ENCODE data around the gene NPIPA1.
A peak's percentile ranks its signal among the peaks of the same experiment; 100 is the strongest.
"Not testable (repeated sequence)": the region's sequence is repeated elsewhere in the genome, so short reads cannot be mapped to it uniquely, and the experiment has no call there.

The NPIPA1 gene

GRCh38 chr16:14963281-14964173, 26.3 kb downstream of the NPIPA1 start:
- H3K4me3 ChIP-seq (IDR thresholded peaks at IDR 0.05; ENCODE audit: insufficient read depth, low read depth, low read length) = no peak overlapping the region
- H3K9ac ChIP-seq = no peak overlapping the region
- no peaks in the 10 kb centered on the region for H3K27me3 ChIP-seq (ENCODE audit: insufficient read depth, low read depth)
- H4K20me1 ChIP-seq (ENCODE audit: insufficient read depth) = no peaks in the 10 kb centered on the region
- H3K4me2 ChIP-seq = no peak overlapping the region
- no peak overlapping the region for H3K27ac ChIP-seq
- no peak for TF ChIP-seq CTCF (conservative IDR thresholded peaks at IDR 0.05; ENCODE audit: low read depth, low read length)
- H3K4me1 ChIP-seq (ENCODE audit: low read depth, poor library complexity, severe bottlenecking) = no peaks in the 10 kb centered on the region
- H3K36me3 ChIP-seq (ENCODE audit: insufficient read depth) = no peaks in the 10 kb centered on the region
- H2AFZ ChIP-seq (ENCODE audit: low read depth) = no peak overlapping the region
- no peaks in the 10 kb centered on the region for H3K79me2 ChIP-seq (ENCODE audit: insufficient read depth, low read depth)

GRCh38 chr16:14965328-14965727, 28.1 kb downstream of the NPIPA1 start:
- Histone ChIP-seq H3K27ac (no peak overlapping the region), H3K36me3 (ENCODE audit: insufficient read depth) (no peaks in the 10 kb centered on the region), H3K4me1 (ENCODE audit: low read depth, poor library complexity, severe bottlenecking) (no peaks in the 10 kb centered on the region), H3K4me2 (no peak overlapping the region), H3K79me2 (ENCODE audit: insufficient read depth, low read depth) (no peaks in the 10 kb centered on the region), H2AFZ (ENCODE audit: low read depth) (no peak overlapping the region), H3K4me3 (IDR thresholded peaks at IDR 0.05; ENCODE audit: insufficient read depth, low read depth, low read length) (no peak overlapping the region), H4K20me1 (ENCODE audit: insufficient read depth) (no peaks in the 10 kb centered on the region), H3K27me3 (ENCODE audit: insufficient read depth, low read depth) (no peaks in the 10 kb centered on the region), H3K9ac (no peak overlapping the region)
- TF ChIP-seq CTCF (conservative IDR thresholded peaks at IDR 0.05; ENCODE audit: low read depth, low read length) = no peak

- not testable (repeated sequence) for H3K27ac ChIP-seq; H3K4me1 ChIP-seq (ENCODE audit: low read depth, poor library complexity, severe bottlenecking); H3K36me3 ChIP-seq (ENCODE audit: insufficient read depth); H3K79me2 ChIP-seq (ENCODE audit: insufficient read depth, low read depth); H3K4me3 ChIP-seq (IDR thresholded peaks at IDR 0.05; ENCODE audit: insufficient read depth, low read depth, low read length); H4K20me1 ChIP-seq (ENCODE audit: insufficient read depth); H3K4me2 ChIP-seq; H2AFZ ChIP-seq (ENCODE audit: low read depth); H3K9ac ChIP-seq; H3K27me3 ChIP-seq (ENCODE audit: insufficient read depth, low read depth)
These were observed 32.6 kb downstream of the NPIPA1 start for GRCh38 chr16:14969795-14970194.

GRCh38 chr16:14971621-14972228, 34.5 kb downstream of the NPIPA1 start:
- not testable (repeated sequence) for H3K4me2 ChIP-seq; H4K20me1 ChIP-seq (ENCODE audit: insufficient read depth); H3K36me3 ChIP-seq (ENCODE audit: insufficient read depth); H3K9ac ChIP-seq; H2AFZ ChIP-seq (ENCODE audit: low read depth); H3K4me3 ChIP-seq (IDR thresholded peaks at IDR 0.05; ENCODE audit: insufficient read depth, low read depth, low read length); H3K27me3 ChIP-seq (ENCODE audit: insufficient read depth, low read depth); H3K27ac ChIP-seq
- Histone ChIP-seq H3K4me1 (ENCODE audit: low read depth, poor library complexity, severe bottlenecking) (peaks cover 13% of the 10 kb centered on the region), H3K79me2 (ENCODE audit: insufficient read depth, low read depth) (peaks cover 13% of the 10 kb centered on the region; the same call in 1 of the 2 replicates)

GRCh38 chr16:14973785-14974322, 36.6 kb downstream of the NPIPA1 start:
- H2AFZ ChIP-seq (ENCODE audit: low read depth) = peak overlapping the region; percentile 94
- peaks cover 28% of the 10 kb centered on the region; the same call in 1 of the 2 replicates for H3K79me2 ChIP-seq (ENCODE audit: insufficient read depth, low read depth)
- 0 out of 2 replicates have a peak overlapping the region, but pooled peaks have one; percentile 73 for H3K9ac ChIP-seq
- not testable (repeated sequence) for H4K20me1 ChIP-seq (ENCODE audit: insufficient read depth); H3K27me3 ChIP-seq (ENCODE audit: insufficient read depth, low read depth); H3K4me3 ChIP-seq (IDR thresholded peaks at IDR 0.05; ENCODE audit: insufficient read depth, low read depth, low read length); H3K27ac ChIP-seq; H3K36me3 ChIP-seq (ENCODE audit: insufficient read depth)
- H3K4me1 ChIP-seq (ENCODE audit: low read depth, poor library complexity, severe bottlenecking) = peaks cover 13% of the 10 kb centered on the region
- H3K4me2 ChIP-seq = peak overlapping the region; percentile 72

GRCh38 chr16:14974331-14974655, 37.0 kb downstream of the NPIPA1 start:
- not testable (repeated sequence) for H4K20me1 ChIP-seq (ENCODE audit: insufficient read depth); H3K27ac ChIP-seq; H3K4me3 ChIP-seq (IDR thresholded peaks at IDR 0.05; ENCODE audit: insufficient read depth, low read depth, low read length); H3K27me3 ChIP-seq (ENCODE audit: insufficient read depth, low read depth); H3K36me3 ChIP-seq (ENCODE audit: insufficient read depth)
- peaks cover 32% of the 10 kb centered on the region; the same call in 1 of the 2 replicates for H3K79me2 ChIP-seq (ENCODE audit: insufficient read depth, low read depth)
- H3K4me2 ChIP-seq = peak overlapping the region; percentile 72
- peak overlapping the region; percentile 94 for H2AFZ ChIP-seq (ENCODE audit: low read depth)
- peak overlapping the region; percentile 73; the same call in 1 of the 2 replicates for H3K9ac ChIP-seq
- peaks cover 13% of the 10 kb centered on the region for H3K4me1 ChIP-seq (ENCODE audit: low read depth, poor library complexity, severe bottlenecking)

- Histone ChIP-seq H3K27ac (peak within 1 kb of the TSS; percentile 39; the same call in 1 of the 2 replicates), H3K4me2 (peak within 1 kb of the TSS; percentile 72), H3K9ac (peak within 1 kb of the TSS; percentile 73), H3K79me2 (ENCODE audit: insufficient read depth, low read depth) (peaks cover 38% of the 10 kb centered on the region; the same call in 1 of the 2 replicates), H3K4me1 (ENCODE audit: low read depth, poor library complexity, severe bottlenecking) (peaks cover 13% of the 10 kb centered on the region), H2AFZ (ENCODE audit: low read depth) (peak within 1 kb of the TSS; percentile 94)
- not testable (repeated sequence) for H3K4me3 ChIP-seq (IDR thresholded peaks at IDR 0.05; ENCODE audit: insufficient read depth, low read depth, low read length); H4K20me1 ChIP-seq (ENCODE audit: insufficient read depth); H3K36me3 ChIP-seq (ENCODE audit: insufficient read depth); H3K27me3 ChIP-seq (ENCODE audit: insufficient read depth, low read depth)
These were observed 37.6 kb downstream of the NPIPA1 start, which contains the start of gene PDXDC1 for GRCh38 chr16:14974656-14975417. TSS of gene PDXDC1 (plus strand) at chr16:14975026. CDS start at chr16:14975200, 174 bp downstream.

All from KMS-11 (cell line).